Stomach (tissue), 4 donors: ENCODE data around the gene ADGRL2.

Source experiments
- CTCF ChIP-seq, 7 experiments: fragments of 450-650 bp in 4 of 7; fragments of 200-600 bp in 3 of 7; sonication (generic) in 3 of 7; IDR thresholded peaks; one replicate each; pipeline ENCODE4 v1.5.1; 2016 to 2019; ENCODE audit warnings: antibody characterized with exemption in 7 of 7, control low read depth in 2 of 7, mild to moderate bottlenecking in 1 of 7
- POLR2A ChIP-seq, 4 donors: fragments of 450-650 bp; IDR thresholded peaks; one replicate each; pipeline ENCODE4 v1.6.1; 2016; ENCODE audit warnings: antibody characterized with exemption in 4 of 4, control low read depth in 2 of 4, mild to moderate bottlenecking in 1 of 4, moderate library complexity in 1 of 4
- POLR2AphosphoS5 ChIP-seq, 3 donors: sonication (generic); formaldehyde crosslinking; IDR thresholded peaks; one replicate each; pipeline ENCODE4 v1.6.1; 2016; ENCODE audit warnings: antibody characterized with exemption in 3 of 3

DNA sequence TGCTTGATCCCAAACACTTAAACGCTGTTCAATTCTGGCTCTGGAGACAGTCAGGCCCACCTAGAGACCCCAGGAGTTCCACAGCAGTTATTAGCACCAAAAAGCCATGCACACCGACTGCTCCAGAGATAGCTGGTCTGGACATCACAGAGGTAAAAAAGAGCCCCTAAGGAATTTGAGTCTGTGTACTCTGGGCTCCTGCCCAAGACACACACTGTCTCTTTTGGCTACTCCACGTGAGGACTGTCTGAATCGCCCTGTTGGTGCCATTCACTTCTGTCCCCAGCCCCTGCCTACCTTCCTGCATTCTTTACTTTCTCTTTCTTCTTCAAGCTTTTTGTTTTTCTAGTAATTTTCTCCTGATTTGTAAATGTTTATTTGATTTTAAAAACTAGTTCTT lies 197.4 kb downstream of the ADGRL2 start:
- TF ChIP-seq CTCF (IDR thresholded peaks at IDR 0.05) (no peak), POLR2A (IDR thresholded peaks at IDR 0.05) (no peak), POLR2AphosphoS5 (IDR thresholded peaks at IDR 0.05) (no peak)
